DND-41 (cell line): ENCODE results near the gene MYRIP.
"Not testable (repeated sequence)": the region's sequence is repeated elsewhere in the genome, so short reads cannot be mapped to it uniquely, and the experiment has no call there.

ENCODE experiments used
- ATAC-seq: fragments of 200-7000 bp; cut with Tn5 transposase; 3 replicates; pipeline ENCODE4 v1.9.1; 2021; ENCODE audit warnings: low read depth; ENCODE audit not compliant: insufficient read depth
- DNase-seq: peaks from one replicate; pipeline ENCODE4 v3.0.0-alpha.2; 2020
- H2AFZ ChIP-seq: 2 replicates; pipeline ENCODE4 v1.6.0; 2012; ENCODE audit warnings: low read depth, low read length
- H3K27ac ChIP-seq: 2 replicates; pipeline ENCODE4 v1.5.1; 2012; ENCODE audit warnings: low read length, inconsistent platforms
- H3K27me3 ChIP-seq: fragments of 200-600 bp; sonication (generic); 2 replicates; pipeline ENCODE4 v1.6.0; 2012; ENCODE audit warnings: low read length, mild to moderate bottlenecking, inconsistent platforms; ENCODE audit not compliant: insufficient read depth, poor library complexity
- H3K36me3 ChIP-seq: 2 replicates; pipeline ENCODE4 v1.5.1; 2012; ENCODE audit warnings: low read length, inconsistent platforms; ENCODE audit not compliant: insufficient read depth
- H3K4me1 ChIP-seq: 2 replicates; pipeline ENCODE4 v1.5.1; 2012; ENCODE audit warnings: mild to moderate bottlenecking, low read length; ENCODE audit not compliant: insufficient read depth
- H3K4me2 ChIP-seq: 2 replicates; pipeline ENCODE4 v1.6.0; 2012; ENCODE audit warnings: mild to moderate bottlenecking, moderate library complexity, low read length, inconsistent platforms; ENCODE audit not compliant: insufficient read depth
- H3K4me3 ChIP-seq, 2 experiments: fragments of 200-600 bp in 1 of 2; shearing (Covaris generic) in 1 of 2; 2 replicates each; pipeline ENCODE4 v1.5.1; 2012 to 2016; ENCODE audit warnings: inconsistent platforms in 2 of 2, low read length in 2 of 2, mild to moderate bottlenecking in 2 of 2, low read depth in 1 of 2, moderate library complexity in 1 of 2
- H3K79me2 ChIP-seq: 2 replicates; pipeline ENCODE4 v1.6.0; 2012; ENCODE audit warnings: low read length, inconsistent platforms; ENCODE audit not compliant: insufficient read depth
- H3K9ac ChIP-seq: 2 replicates; pipeline ENCODE4 v1.6.0; 2012; ENCODE audit warnings: low read depth, mild to moderate bottlenecking, inconsistent platforms, low read length, moderate library complexity
- H3K9me3 ChIP-seq: 2 replicates; pipeline ENCODE4 v1.5.1; 2012; ENCODE audit warnings: low read length, moderate library complexity, mild to moderate bottlenecking, inconsistent platforms; ENCODE audit not compliant: insufficient read depth, severe bottlenecking
- H4K20me1 ChIP-seq: 2 replicates; pipeline ENCODE4 v1.6.0; 2012; ENCODE audit warnings: low read length; ENCODE audit not compliant: insufficient read depth
- CTCF ChIP-seq: IDR thresholded peaks from 2 replicates; pipeline ENCODE4 v1.5.1; 2012; ENCODE audit warnings: borderline replicate concordance, low read length, moderate library complexity, mild to moderate bottlenecking; ENCODE audit not compliant: poor library complexity, severe bottlenecking; ENCODE audit errors: extremely low read depth
- EZH2 ChIP-seq: IDR thresholded peaks from 3 replicates; pipeline ENCODE4 v1.6.1; 2012; ENCODE audit warnings: borderline replicate concordance, low read depth, mild to moderate bottlenecking, moderate library complexity, low read length, inconsistent platforms; ENCODE audit not compliant: severe bottlenecking

The MYRIP gene

GRCh38 chr3:40128166-40128565 is 318.8 kb downstream of the MYRIP start:
- Histone ChIP-seq H3K79me2 (no peaks in the 10 kb centered on the region), H3K4me2 (no peak overlapping the region), H4K20me1 (no peaks in the 10 kb centered on the region), H3K27me3 (peaks cover 11% of the 10 kb centered on the region), H3K27ac (no peak overlapping the region), H3K36me3 (no peaks in the 10 kb centered on the region), H3K9me3 (no peaks in the 10 kb centered on the region), H2AFZ (no peak overlapping the region), H3K9ac (no peak overlapping the region), H3K4me3 (no peak overlapping the region), H3K4me1 (no peaks in the 10 kb centered on the region)
- TF ChIP-seq CTCF: no peak
- no peak for TF ChIP-seq EZH2
- no peak for DNase-seq
- no peak for ATAC-seq

- no peaks in the 10 kb centered on the region for H3K79me2 ChIP-seq
- no peak overlapping the region for H3K4me2 ChIP-seq
- no peaks in the 10 kb centered on the region for H3K4me1 ChIP-seq
- no peak overlapping the region for H3K27ac ChIP-seq
- TF ChIP-seq EZH2: no peak
- no peak for TF ChIP-seq CTCF
- H4K20me1 ChIP-seq: no peaks in the 10 kb centered on the region
- no peak for DNase-seq
- H3K36me3 ChIP-seq: no peaks in the 10 kb centered on the region
- H3K9ac ChIP-seq: no peak overlapping the region
- no peak overlapping the region for H2AFZ ChIP-seq
- H3K27me3 ChIP-seq: peaks cover 2% of the 10 kb centered on the region
- H3K9me3 ChIP-seq: peaks cover 9% of the 10 kb centered on the region
- H3K4me3 ChIP-seq: no peak overlapping the region
- ATAC-seq: no peak
Observed at GRCh38 chr3:40129510-40129909, 320.1 kb downstream of the MYRIP start.

GRCh38 chr3:40129981-40130380 is 320.6 kb downstream of the MYRIP start:
- H3K4me3 ChIP-seq: no peak overlapping the region
- no peaks in the 10 kb centered on the region for H3K79me2 ChIP-seq
- H4K20me1 ChIP-seq: no peaks in the 10 kb centered on the region
- TF ChIP-seq EZH2: no peak
- no peak for TF ChIP-seq CTCF
- H3K27me3 ChIP-seq: no peaks in the 10 kb centered on the region
- H2AFZ ChIP-seq: no peak overlapping the region
- H3K36me3 ChIP-seq: no peaks in the 10 kb centered on the region
- DNase-seq: no peak
- no peaks in the 10 kb centered on the region for H3K4me1 ChIP-seq
- H3K9me3 ChIP-seq: peaks cover 9% of the 10 kb centered on the region
- no peak for ATAC-seq
- no peak overlapping the region for H3K27ac ChIP-seq
- H3K9ac ChIP-seq: no peak overlapping the region
- H3K4me2 ChIP-seq: no peak overlapping the region

GRCh38 chr3:40130721-40131120 is 321.3 kb downstream of the MYRIP start:
- H3K27ac ChIP-seq: no peak overlapping the region
- H4K20me1 ChIP-seq: no peaks in the 10 kb centered on the region
- no peak overlapping the region for H3K9ac ChIP-seq
- H3K27me3 ChIP-seq: no peaks in the 10 kb centered on the region
- H3K4me1 ChIP-seq: no peaks in the 10 kb centered on the region
- no peak overlapping the region for H3K4me3 ChIP-seq
- H3K79me2 ChIP-seq: no peaks in the 10 kb centered on the region
- H3K4me2 ChIP-seq: no peak overlapping the region
- TF ChIP-seq EZH2: no peak
- TF ChIP-seq CTCF: no peak
- ATAC-seq: no peak
- H3K36me3 ChIP-seq: no peaks in the 10 kb centered on the region
- peaks cover 9% of the 10 kb centered on the region for H3K9me3 ChIP-seq
- H2AFZ ChIP-seq: no peak overlapping the region
- DNase-seq: no peak

- H3K9me3 ChIP-seq, H2AFZ ChIP-seq, H3K27me3 ChIP-seq, H3K4me1 ChIP-seq, H3K4me3 ChIP-seq, H3K4me2 ChIP-seq, H4K20me1 ChIP-seq, ATAC-seq, H3K79me2 ChIP-seq, H3K27ac ChIP-seq, DNase-seq, H3K9ac ChIP-seq, H3K36me3 ChIP-seq: not testable (repeated sequence)
Observed at GRCh38 chr3:40133886-40134575, 324.6 kb downstream of the MYRIP start.
